Esophagus muscularis mucosa (tissue), 4 donors: Measurements from ENCODE around the gene GRIN3A. TPM values are rescaled to one million over a fixed set of nuclear protein-coding genes. Genes with fewer than 3 reads are reported as not detected.

Experiments used
- DNase-seq: peaks from one replicate; pipeline ENCODE4 v3.0.0-alpha.2; 2017; ENCODE audit errors: extremely low spot score
- H3K27ac ChIP-seq, 4 donors: fragments of 200-600 bp; sonication (generic); replicated peaks in 1 of 4; 1 replicate in 3 of 4; 2 replicates in 1 of 4; pipeline ENCODE4 v1.5.1; 2016 to 2019; ENCODE audit warnings: mild to moderate bottlenecking in 1 of 4
- H3K27me3 ChIP-seq, 4 donors: fragments of 200-600 bp; sonication (generic); one replicate each; pipeline versions ENCODE4 v1.5.1 to v1.6.0; 2016 to 2019
- H3K36me3 ChIP-seq, 4 donors: fragments of 200-600 bp; sonication (generic); one replicate each; pipeline ENCODE4 v1.5.1; 2016 to 2019
- H3K4me1 ChIP-seq, 4 donors: fragments of 200-600 bp; sonication (generic); one replicate each; pipeline ENCODE4 v1.5.1; 2016 to 2019
- H3K4me3 ChIP-seq, 4 donors: fragments of 200-600 bp; sonication (generic); 1 replicate in 2 of 4; 2 replicates in 2 of 4; pipeline ENCODE4 v1.5.1; 2016 to 2019; ENCODE audit warnings: mild to moderate bottlenecking in 4 of 4, moderate library complexity in 1 of 4
- H3K9me3 ChIP-seq, 4 donors: fragments of 200-600 bp; sonication (generic); 1 replicate in 3 of 4; 2 replicates in 1 of 4; pipeline ENCODE4 v1.5.1; 2016 to 2019
- CTCF ChIP-seq, 3 experiments: fragments of 200-600 bp in 2 of 3; fragments of 450-650 bp in 1 of 3; sonication (generic) in 2 of 3; IDR thresholded peaks; one replicate each; pipeline ENCODE4 v1.5.1; 2017 to 2019; ENCODE audit warnings: antibody characterized with exemption in 3 of 3, mild to moderate bottlenecking in 2 of 3, moderate library complexity in 1 of 3
- EP300 ChIP-seq: sonication (generic); formaldehyde crosslinking; IDR thresholded peaks from one replicate; pipeline ENCODE4 v1.6.1; 2017; ENCODE audit warnings: antibody characterized with exemption
- POLR2A ChIP-seq: fragments of 450-650 bp; IDR thresholded peaks from one replicate; pipeline ENCODE4 v1.6.1; 2017; ENCODE audit warnings: antibody characterized with exemption, moderate library complexity, mild to moderate bottlenecking, low read depth
- POLR2AphosphoS5 ChIP-seq, 2 donors: sonication (generic); formaldehyde crosslinking; IDR thresholded peaks; one replicate each; pipeline ENCODE4 v1.6.1; 2017; ENCODE audit warnings: antibody characterized with exemption in 2 of 2
- WGBS: methylation state at CpG from one replicate; pipeline ENCODE4 v1.1.5; 2018; 5-methylcytosine and 5-hydroxymethylcytosine counted together
- intact Hi-C: fragments of 100-400 bp; cut with DNase I; formaldehyde crosslinking; loops from one replicate; pipeline ENCODE4 v1.15.1; 2023
- total RNA-seq, 4 donors: library from RNA; depleted of rRNA; stranded (reverse); fragments of >200 nt; gene quantifications; one replicate each; pipeline versions ENCODE4 v1.1.0 to v1.2.1, GENCODE V29; 2016

GRIN3A gene
- total RNA-seq, 4 donors from 2014 or later = under 0.01 to 0.58 (median 0.37) TPM

DNA sequence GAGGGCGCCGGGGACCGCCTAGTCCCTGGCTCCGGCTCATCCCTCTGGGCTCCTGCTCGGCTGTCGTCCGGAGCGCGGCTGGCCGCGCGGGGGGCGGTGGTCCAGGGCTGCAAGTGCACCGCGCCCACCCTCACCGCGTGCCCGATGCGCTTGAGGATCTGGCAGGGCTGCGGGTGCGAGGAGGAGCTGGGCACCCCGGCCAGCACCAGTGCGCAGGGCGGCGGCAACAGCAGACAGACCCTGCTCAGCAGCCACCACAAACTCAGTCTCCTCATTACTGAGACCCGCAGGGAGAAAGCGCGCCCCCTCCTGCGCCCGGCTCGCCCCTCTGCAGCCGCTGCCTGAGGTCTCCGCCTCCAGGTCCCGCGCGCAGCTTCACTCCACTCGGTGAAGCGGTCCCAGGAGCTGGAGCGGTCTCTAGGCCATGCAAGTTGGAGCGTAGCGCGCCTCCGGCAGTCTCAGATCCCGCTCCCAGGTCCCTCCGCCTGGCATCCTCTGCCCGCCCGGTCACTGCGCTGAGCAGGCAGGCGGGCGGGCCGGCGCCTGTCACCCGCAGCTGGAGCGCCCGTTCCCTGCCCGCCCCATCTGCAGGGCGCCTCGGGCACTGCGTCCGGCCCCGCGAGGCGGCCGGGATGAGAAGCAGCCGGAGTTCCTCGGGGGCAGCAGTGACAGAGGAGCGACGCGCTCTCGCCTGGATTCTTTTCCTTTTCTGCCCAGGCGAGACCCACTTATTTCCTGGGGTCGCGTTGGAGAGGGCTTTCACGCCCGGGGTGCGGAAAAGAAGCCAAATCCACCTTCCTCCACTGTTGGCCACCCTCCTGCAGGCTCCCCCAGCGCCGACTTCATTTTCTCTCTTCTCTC lies 512 bp downstream of the GRIN3A start:
- Histone ChIP-seq H3K36me3 (no peaks in the 10 kb centered on the region), H3K4me1 (peaks cover 8 to 23% (median 20%) of the 10 kb centered on the region in 4 donors), H3K27ac (no peak overlapping the region), H3K27me3 (peaks cover 4 to 66% (median 22%) of the 10 kb centered on the region in 4 donors), H3K9me3 (no peaks in the 10 kb centered on the region), H3K4me3 (peak overlapping the region; percentile 48 to 54 (median 52))
- TF ChIP-seq POLR2A (no peak), POLR2AphosphoS5 (IDR thresholded peaks at IDR 0.05) (no peak), CTCF (IDR thresholded peaks at IDR 0.05) (peak in 1 of 3 experiments; percentile 12), EP300 (no peak)
- WGBS = under 1% methylated on average over 19 of the region's 78 CpGs
- intact Hi-C loops = no loop called here
- DNase-seq = no peak

- Histone ChIP-seq H3K4me3 (peak overlapping the region; percentile 48 to 54 (median 52)), H3K27ac (no peak overlapping the region), H3K27me3 (peaks cover 4 to 71% (median 22%) of the 10 kb centered on the region in 4 donors), H3K36me3 (no peaks in the 10 kb centered on the region), H3K4me1 (peaks cover 8 to 23% (median 20%) of the 10 kb centered on the region in 4 donors), H3K9me3 (no peaks in the 10 kb centered on the region)
- WGBS = 12% methylated on average over 9 of the region's 32 CpGs
- no peak for DNase-seq
- TF ChIP-seq CTCF (IDR thresholded peaks at IDR 0.05) (no peak), EP300 (no peak), POLR2A (no peak), POLR2AphosphoS5 (IDR thresholded peaks at IDR 0.05) (no peak)
- intact Hi-C loops = no loop called here
These were observed 1.2 kb downstream of the GRIN3A start for GRCh38 chr9:101737165-101737704.

- Histone ChIP-seq H3K9me3 (no peaks in the 10 kb centered on the region), H3K27me3 (peaks cover 4 to 71% (median 22%) of the 10 kb centered on the region in 4 donors), H3K27ac (no peak overlapping the region), H3K36me3 (no peaks in the 10 kb centered on the region), H3K4me3 (no peak overlapping the region), H3K4me1 (peaks cover 8 to 23% (median 20%) of the 10 kb centered on the region in 4 donors)
- intact Hi-C loops = no loop called here
- TF ChIP-seq CTCF (IDR thresholded peaks at IDR 0.05) = no peak
- TF ChIP-seq POLR2AphosphoS5 (IDR thresholded peaks at IDR 0.05) = no peak
- TF ChIP-seq POLR2A = no peak
- no peak for TF ChIP-seq EP300
- 4% methylated on average over 14 of the region's 14 CpGs for WGBS
- DNase-seq = no peak
These were observed 1.7 kb downstream of the GRIN3A start for GRCh38 chr9:101736717-101737116.

DNA sequence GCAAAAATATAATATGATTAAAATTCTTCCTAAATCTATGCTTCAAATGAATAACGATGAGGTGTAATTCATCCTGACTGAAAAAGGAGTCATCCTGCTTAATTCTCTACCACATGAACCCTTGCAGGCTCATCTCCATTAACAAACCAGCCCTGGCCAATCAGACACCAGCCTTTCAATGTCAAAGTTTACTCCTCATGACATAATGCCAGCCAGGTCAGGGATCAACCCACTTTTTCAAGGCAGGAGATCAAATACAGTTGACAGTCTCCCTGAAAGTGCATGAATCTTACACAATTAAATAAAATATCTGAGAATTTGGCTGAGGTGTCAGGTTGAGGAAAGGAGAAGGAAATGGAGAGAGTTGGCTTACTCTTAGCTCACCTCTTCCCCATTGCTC lies 7.0 kb downstream of the GRIN3A start:
- no peak overlapping the region for H3K4me3 ChIP-seq
- DNase-seq = no peak
- intact Hi-C loops = no loop called here
- H3K27me3 ChIP-seq = peaks cover 0 to 43% (median 2%) of the 10 kb centered on the region in 4 donors
- H3K9me3 ChIP-seq = no peaks in the 10 kb centered on the region
- WGBS = 79% methylated on average over 1 of the region's 1 CpG
- no peaks in the 10 kb centered on the region for H3K36me3 ChIP-seq
- H3K27ac ChIP-seq = no peak overlapping the region
- no peaks in the 10 kb centered on the region for H3K4me1 ChIP-seq
- TF ChIP-seq CTCF (IDR thresholded peaks at IDR 0.05) (no peak), EP300 (no peak), POLR2AphosphoS5 (IDR thresholded peaks at IDR 0.05) (no peak), POLR2A (no peak)
